ENCODE results near the gene ACYP2. TPM values are rescaled to one million over a fixed set of nuclear protein-coding genes. Genes with fewer than 3 reads are reported as not detected.

ACYP2 gene
- total RNA-seq, 4 donors from 2014 or later: 3.7 to 15.1 (median 5.7) TPM

- intact Hi-C loops (cut with DNase I): no loop called here
- Histone ChIP-seq H3K4me1 (peaks cover 0 to 12% (median 0%) of the 10 kb centered on the region in 3 donors), H3K27me3 (no peaks in the 10 kb centered on the region), H3K36me3 (no peaks in the 10 kb centered on the region), H3K27ac (no peak overlapping the region), H3K9me3 (no peaks in the 10 kb centered on the region), H3K4me3 (no peak overlapping the region)
- WGBS, 2 donors: 82 to 90% methylated on average over 6 of the region's 6 CpGs
- no peak for DNase-seq
- TF ChIP-seq POLR2A (IDR thresholded peaks at IDR 0.05): no peak
- TF ChIP-seq, protein P1, sequence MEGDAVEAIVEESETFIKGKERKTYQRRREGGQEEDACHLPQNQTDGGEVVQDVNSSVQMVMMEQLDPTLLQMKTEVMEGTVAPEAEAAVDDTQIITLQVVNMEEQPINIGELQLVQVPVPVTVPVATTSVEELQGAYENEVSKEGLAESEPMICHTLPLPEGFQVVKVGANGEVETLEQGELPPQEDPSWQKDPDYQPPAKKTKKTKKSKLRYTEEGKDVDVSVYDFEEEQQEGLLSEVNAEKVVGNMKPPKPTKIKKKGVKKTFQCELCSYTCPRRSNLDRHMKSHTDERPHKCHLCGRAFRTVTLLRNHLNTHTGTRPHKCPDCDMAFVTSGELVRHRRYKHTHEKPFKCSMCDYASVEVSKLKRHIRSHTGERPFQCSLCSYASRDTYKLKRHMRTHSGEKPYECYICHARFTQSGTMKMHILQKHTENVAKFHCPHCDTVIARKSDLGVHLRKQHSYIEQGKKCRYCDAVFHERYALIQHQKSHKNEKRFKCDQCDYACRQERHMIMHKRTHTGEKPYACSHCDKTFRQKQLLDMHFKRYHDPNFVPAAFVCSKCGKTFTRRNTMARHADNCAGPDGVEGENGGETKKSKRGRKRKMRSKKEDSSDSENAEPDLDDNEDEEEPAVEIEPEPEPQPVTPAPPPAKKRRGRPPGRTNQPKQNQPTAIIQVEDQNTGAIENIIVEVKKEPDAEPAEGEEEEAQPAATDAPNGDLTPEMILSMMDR (IDR thresholded peaks at IDR 0.05): no peak
These were observed 32.4 kb upstream of the ACYP2 start for GRCh38 chr2:54083021-54083420.

DNA sequence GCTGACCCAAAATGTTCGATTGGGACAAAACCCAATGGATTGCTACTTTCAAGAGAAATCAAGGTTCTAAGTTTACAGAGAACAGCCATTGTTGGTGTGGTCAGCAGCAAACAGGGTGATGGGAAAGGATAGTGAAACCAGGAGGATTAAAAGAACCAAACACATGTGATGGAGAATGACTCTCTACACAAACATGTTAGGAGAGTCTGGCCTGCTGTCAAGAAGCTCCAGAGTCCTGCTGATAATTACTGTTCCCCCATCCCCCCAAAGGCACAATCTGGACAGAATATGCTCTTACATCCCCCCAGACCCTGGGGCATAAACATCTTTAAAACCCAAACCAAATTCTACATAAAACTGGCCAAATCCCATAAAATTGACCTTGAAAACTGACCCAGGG, 32.0 kb upstream of the ACYP2 start:
- TF ChIP-seq POLR2A (IDR thresholded peaks at IDR 0.05): no peak
- TF ChIP-seq, protein P1 (IDR thresholded peaks at IDR 0.05): no peak

GRCh38 chr2:54084600-54084999, 30.8 kb upstream of the ACYP2 start:
- no peaks in the 10 kb centered on the region for H3K36me3 ChIP-seq
- H3K27ac ChIP-seq: no peak overlapping the region
- TF ChIP-seq POLR2A (IDR thresholded peaks at IDR 0.05): no peak
- TF ChIP-seq, protein P1 (IDR thresholded peaks at IDR 0.05): peak in 1 of 6 experiments; percentile 18
- H3K27me3 ChIP-seq: no peaks in the 10 kb centered on the region
- H3K9me3 ChIP-seq: no peaks in the 10 kb centered on the region
- peaks cover 0 to 17% (median 4%) of the 10 kb centered on the region in 3 donors for H3K4me1 ChIP-seq
- no peak for DNase-seq
- WGBS, 2 donors: 50 to 67% methylated on average over 3 of the region's 3 CpGs
- intact Hi-C loops (cut with DNase I): no loop called here
- H3K4me3 ChIP-seq: no peak overlapping the region

More for the DNA sequence above, 32.0 kb upstream of the ACYP2 start:
- intact Hi-C loops (cut with DNase I): no loop called here
- Histone ChIP-seq H3K27ac (no peak overlapping the region), H3K36me3 (no peaks in the 10 kb centered on the region), H3K4me1 (peaks cover 0 to 16% (median 4%) of the 10 kb centered on the region in 3 donors), H3K9me3 (no peaks in the 10 kb centered on the region), H3K4me3 (no peak overlapping the region), H3K27me3 (no peaks in the 10 kb centered on the region)
- no peak for DNase-seq
- 67 to 83% methylated on average over 1 of the region's 1 CpG for WGBS, 2 donors

DNA sequence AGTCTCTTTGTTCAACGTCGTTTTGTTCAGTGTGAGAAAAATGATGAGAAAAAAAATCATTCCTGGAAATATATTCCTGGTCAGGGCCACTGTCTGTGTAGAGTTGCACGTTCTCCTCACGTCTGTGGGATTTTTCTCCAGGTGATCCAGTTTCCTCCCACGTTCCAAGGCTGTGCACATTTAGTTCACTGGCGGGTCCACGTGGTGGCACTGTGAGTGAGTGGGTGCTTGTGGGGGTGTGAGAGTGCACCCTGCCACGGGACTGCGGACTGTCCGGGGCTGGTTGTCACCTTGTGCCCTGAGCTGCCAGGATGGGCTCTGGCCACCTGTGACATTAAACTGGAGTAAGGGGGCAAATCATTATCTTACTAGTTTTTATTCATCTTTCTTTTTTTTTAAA, 30.3 kb upstream of the ACYP2 start:
- no peak overlapping the region for H3K27ac ChIP-seq
- WGBS, 2 donors: 67 to 80% methylated on average over 10 of the region's 10 CpGs
- H3K9me3 ChIP-seq: no peaks in the 10 kb centered on the region
- intact Hi-C loops (cut with DNase I): no loop called here
- no peak for DNase-seq
- TF ChIP-seq, protein P1 (IDR thresholded peaks at IDR 0.05): no peak
- no peak for TF ChIP-seq POLR2A (IDR thresholded peaks at IDR 0.05)
- H3K4me1 ChIP-seq: peaks cover 0 to 17% (median 4%) of the 10 kb centered on the region in 3 donors
- H3K27me3 ChIP-seq: no peaks in the 10 kb centered on the region
- H3K36me3 ChIP-seq: no peaks in the 10 kb centered on the region
- H3K4me3 ChIP-seq: no peak overlapping the region

DNA sequence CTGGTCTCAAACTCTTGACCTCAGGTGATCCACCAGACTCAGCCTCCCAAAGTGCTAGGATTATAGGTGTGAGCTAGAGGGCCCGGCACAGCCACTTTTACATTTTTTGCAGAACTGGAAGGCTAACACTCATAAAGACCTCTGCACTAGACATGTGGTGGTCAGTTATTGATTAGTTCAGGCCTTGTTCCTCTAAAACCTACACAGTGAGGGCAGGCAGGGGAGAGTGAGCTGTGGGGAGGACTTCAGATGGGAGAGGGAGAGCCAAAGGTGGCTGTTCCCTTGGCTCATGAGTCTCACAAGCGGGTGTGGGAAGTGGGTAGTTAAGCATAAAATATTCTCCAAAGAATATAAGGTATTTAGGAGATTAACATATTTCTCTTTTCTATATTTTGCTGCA, 29.3 kb upstream of the ACYP2 start:
- no peak for TF ChIP-seq POLR2A (IDR thresholded peaks at IDR 0.05)
- TF ChIP-seq, protein P1 (IDR thresholded peaks at IDR 0.05): no peak
- Histone ChIP-seq H3K27ac (no peak overlapping the region), H3K36me3 (no peaks in the 10 kb centered on the region), H3K27me3 (no peaks in the 10 kb centered on the region), H3K9me3 (no peaks in the 10 kb centered on the region), H3K4me1 (peaks cover 0 to 16% (median 7%) of the 10 kb centered on the region in 3 donors), H3K4me3 (no peak overlapping the region)
- no peak for DNase-seq
- intact Hi-C loops (cut with DNase I): no loop called here
- 85 to 97% methylated on average over 1 to 2 of the region's 2 CpGs for WGBS, 2 donors

All from esophagus squamous epithelium (tissue), 5 donors.